Measurements from ENCODE around the gene LRIT3. TPM values are rescaled to one million over a fixed set of nuclear protein-coding genes. Genes with fewer than 3 reads are reported as not detected.
"Not testable (repeated sequence)": the region's sequence is repeated elsewhere in the genome, so short reads cannot be mapped to it uniquely, and the experiment has no call there.

The LRIT3 gene
- polyA plus RNA-seq, 1 donor from 2014 or later, result not detected

GRCh38 chr4:109872950-109873656 is 25.2 kb downstream of the LRIT3 start:
- H3K9me3 Mint-ChIP-seq, result peaks cover 0 to 2% (median 0%) of the 10 kb centered on the region in 3 donors
- H3K27ac Mint-ChIP-seq, result no peak overlapping the region
- no peaks in the 10 kb centered on the region for H3K4me1 Mint-ChIP-seq
- no peaks in the 10 kb centered on the region for H3K36me3 Mint-ChIP-seq
- peaks cover 3% of the 10 kb centered on the region for H3K27me3 Mint-ChIP-seq
- no peak overlapping the region for H3K4me3 Mint-ChIP-seq

- Mint-ChIP-seq H3K4me1 (no peaks in the 10 kb centered on the region), H3K9me3 (peaks cover 0 to 2% (median 0%) of the 10 kb centered on the region in 3 donors), H3K27ac (no peak overlapping the region), H3K36me3 (no peaks in the 10 kb centered on the region), H3K4me3 (no peak overlapping the region), H3K27me3 (peaks cover 4% of the 10 kb centered on the region)
These were observed 26.0 kb downstream of the LRIT3 start for GRCh38 chr4:109873791-109874514.

- Mint-ChIP-seq H3K9me3 (peaks cover 0 to 2% (median 0%) of the 10 kb centered on the region in 3 donors), H3K4me1 (no peaks in the 10 kb centered on the region), H3K4me3 (no peak overlapping the region), H3K27me3 (peaks cover 10% of the 10 kb centered on the region), H3K36me3 (no peaks in the 10 kb centered on the region), H3K27ac (peak overlapping the region in 1 of 3 donors; percentile 21)
These were observed 27.2 kb downstream of the LRIT3 start for GRCh38 chr4:109875106-109875505.

DNA sequence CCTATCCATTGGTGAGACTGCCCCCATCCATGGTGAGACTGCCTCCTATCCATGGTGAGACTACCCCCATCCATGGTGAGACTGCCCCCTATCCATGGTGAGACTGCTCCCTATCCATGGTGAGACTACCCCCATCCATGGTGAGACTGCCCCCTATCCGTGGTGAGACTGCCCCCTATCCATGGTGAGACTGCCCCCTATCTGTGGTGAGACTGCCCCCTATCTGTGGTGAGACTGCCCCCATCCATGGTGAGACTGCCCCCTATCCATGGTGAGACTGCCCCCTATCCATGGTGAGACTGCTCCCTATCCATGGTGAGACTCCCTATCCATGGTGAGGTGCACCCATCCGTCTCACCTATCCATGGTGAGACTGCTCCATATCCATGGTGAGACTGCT is 27.6 kb downstream of the LRIT3 start:
- not testable (repeated sequence) for H3K4me3 Mint-ChIP-seq, H3K36me3 Mint-ChIP-seq, H3K27me3 Mint-ChIP-seq, H3K9me3 Mint-ChIP-seq, H3K4me1 Mint-ChIP-seq
- peak overlapping the region in 1 of 3 donors; percentile 21 for H3K27ac Mint-ChIP-seq

DNA sequence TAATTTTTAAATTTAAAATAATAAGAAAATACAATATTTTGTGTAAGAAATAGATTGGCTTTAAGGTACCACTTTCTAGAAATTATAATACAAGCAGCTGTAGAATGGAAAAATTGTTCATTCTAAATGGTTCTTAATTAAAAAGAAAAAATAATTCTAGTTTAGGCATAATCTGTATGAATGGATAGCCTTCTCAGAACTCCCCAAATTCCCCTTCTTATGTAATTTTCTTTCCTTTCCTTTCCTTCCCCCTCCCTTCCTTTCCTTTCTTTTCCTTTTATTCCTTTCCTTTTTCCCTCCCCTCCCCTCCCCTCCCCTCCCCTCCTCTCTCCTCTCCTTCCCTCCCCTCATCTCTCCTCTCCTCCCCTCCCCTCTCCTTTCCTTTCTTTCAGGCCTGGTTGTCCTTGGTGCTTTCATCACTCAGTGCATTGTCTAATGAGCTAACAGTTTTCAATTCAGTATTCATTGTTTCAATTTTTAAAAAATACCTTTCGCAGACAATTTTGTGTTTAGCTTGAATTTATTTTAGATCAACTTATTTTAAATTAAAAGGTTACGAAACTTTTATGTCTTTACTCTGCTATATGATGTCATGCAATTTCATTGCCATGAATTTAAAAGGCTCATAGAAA is 28.8 kb downstream of the LRIT3 start:
- Mint-ChIP-seq H3K36me3 (no peaks in the 10 kb centered on the region), H3K27me3 (peaks cover 10% of the 10 kb centered on the region), H3K4me3 (no peak overlapping the region), H3K27ac (no peak overlapping the region), H3K9me3 (peaks cover 0 to 2% (median 0%) of the 10 kb centered on the region in 3 donors), H3K4me1 (no peaks in the 10 kb centered on the region)

DNA sequence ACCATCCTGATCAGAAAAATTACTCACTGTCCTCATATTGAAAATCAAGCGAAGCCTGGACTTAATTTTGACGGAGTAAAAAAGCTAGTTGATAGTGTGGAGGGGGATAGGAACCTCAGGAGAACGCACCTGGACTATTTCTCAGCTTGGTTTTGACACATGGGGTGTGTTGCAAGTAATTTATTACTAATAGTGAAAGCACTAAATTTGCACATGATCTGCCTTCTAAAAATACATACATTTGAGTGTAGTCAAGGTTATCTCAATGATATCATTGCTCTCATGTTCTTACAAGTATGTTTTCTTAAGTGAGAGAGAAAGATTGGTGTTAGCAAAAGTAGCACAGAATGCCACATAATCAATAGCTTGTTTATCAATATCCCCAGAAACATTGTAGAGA is 29.5 kb downstream of the LRIT3 start:
- no peak overlapping the region for H3K4me3 Mint-ChIP-seq
- no peaks in the 10 kb centered on the region for H3K4me1 Mint-ChIP-seq
- H3K9me3 Mint-ChIP-seq, result peaks cover 0 to 2% (median 0%) of the 10 kb centered on the region in 3 donors
- peaks cover 10% of the 10 kb centered on the region for H3K27me3 Mint-ChIP-seq
- no peaks in the 10 kb centered on the region for H3K36me3 Mint-ChIP-seq
- H3K27ac Mint-ChIP-seq, result no peak overlapping the region

DNA sequence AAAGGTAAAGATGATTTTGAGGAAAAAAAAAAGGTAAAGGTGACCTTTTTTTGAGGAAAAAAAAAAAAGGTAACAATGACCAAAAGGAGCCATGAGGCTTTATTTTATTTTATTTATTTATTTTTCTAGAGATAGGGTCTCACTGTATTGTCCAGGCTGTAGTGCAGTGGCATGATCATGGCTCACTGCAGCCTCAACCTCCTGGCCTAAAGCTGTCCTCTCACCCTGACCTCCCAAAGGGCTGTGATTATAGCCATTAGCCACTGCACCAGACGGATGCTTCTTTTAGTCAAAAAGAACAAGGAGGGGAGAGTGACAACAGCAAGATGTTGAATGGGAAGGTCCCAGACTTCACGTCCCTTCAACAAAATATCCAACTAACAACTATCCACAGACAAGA is 30.4 kb downstream of the LRIT3 start:
- Mint-ChIP-seq H3K27me3 (peaks cover 12% of the 10 kb centered on the region), H3K9me3 (peaks cover 0 to 2% (median 0%) of the 10 kb centered on the region in 3 donors), H3K36me3 (no peaks in the 10 kb centered on the region), H3K27ac (no peak overlapping the region), H3K4me1 (no peaks in the 10 kb centered on the region), H3K4me3 (no peak overlapping the region)

DNA sequence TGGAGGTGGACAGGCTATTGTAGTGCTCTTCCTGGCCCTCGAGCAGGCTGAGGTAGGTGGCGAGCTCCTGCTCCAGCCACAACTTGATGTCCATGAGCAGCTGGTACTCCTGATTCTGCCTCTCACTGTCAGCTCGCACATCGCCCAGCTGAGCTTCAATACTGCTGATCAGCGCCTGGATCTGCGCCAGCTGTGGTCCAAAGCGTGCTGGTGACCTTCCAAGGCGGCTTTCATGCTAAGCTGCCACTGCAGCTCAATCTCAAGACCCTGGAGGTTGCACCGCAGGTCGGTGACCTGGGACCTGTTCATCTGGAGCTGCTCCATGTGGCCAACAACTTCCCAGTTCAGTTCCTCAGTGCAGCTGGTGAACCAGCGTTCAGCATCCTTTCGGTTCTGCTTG is 31.2 kb downstream of the LRIT3 start:
- Mint-ChIP-seq H3K27ac (peak overlapping the region in 1 of 3 donors; percentile 75), H3K4me3 (no peak overlapping the region), H3K27me3 (peaks cover 12% of the 10 kb centered on the region), H3K36me3 (no peaks in the 10 kb centered on the region), H3K4me1 (no peaks in the 10 kb centered on the region), H3K9me3 (peaks cover 0 to 2% (median 0%) of the 10 kb centered on the region in 3 donors)

DNA sequence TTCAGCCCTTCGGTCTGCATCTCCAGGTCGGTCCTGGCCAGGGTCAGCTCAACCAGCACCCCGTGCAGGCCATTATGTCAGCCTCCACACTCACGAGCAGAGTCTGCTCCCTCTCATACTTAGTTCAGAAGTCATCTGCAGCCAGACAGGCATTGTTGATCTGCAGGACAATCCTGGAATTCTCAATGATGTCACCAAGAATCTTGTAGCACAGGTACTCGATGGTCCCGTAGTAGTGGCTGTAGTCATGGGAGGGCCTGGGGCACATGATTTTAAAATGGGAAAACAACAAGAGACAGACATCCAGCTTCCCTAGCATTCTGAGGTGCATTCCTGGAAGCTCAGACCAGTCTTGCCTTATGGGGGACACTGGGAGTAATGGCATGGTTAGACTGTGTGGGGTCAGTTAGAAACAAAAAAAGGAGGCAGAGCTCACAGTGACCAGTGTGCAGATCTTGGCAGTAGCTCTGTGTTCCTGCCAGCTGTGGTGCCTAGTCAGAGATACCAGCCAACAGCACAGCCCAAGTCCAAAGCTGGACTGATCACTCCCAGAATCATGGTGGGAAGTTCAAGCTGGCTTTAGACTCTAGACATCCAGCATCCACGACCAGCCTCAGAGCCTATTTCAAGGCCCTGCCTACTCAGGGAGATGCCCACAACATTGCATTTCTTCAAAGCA is 31.9 kb downstream of the LRIT3 start:
- Mint-ChIP-seq H3K36me3 (no peaks in the 10 kb centered on the region), H3K27me3 (peaks cover 12% of the 10 kb centered on the region), H3K4me1 (no peaks in the 10 kb centered on the region), H3K27ac (peak overlapping the region in 1 of 3 donors; percentile 75), H3K9me3 (peaks cover 0 to 2% (median 0%) of the 10 kb centered on the region in 3 donors), H3K4me3 (no peak overlapping the region)

GRCh38 chr4:109886303-109886702 is 38.4 kb downstream of the LRIT3 start:
- H3K4me3 Mint-ChIP-seq, result no peak overlapping the region
- H3K4me1 Mint-ChIP-seq, result no peaks in the 10 kb centered on the region
- no peak overlapping the region for H3K27ac Mint-ChIP-seq
- no peaks in the 10 kb centered on the region for H3K36me3 Mint-ChIP-seq
- H3K27me3 Mint-ChIP-seq, result peaks cover 2% of the 10 kb centered on the region
- no peaks in the 10 kb centered on the region for H3K9me3 Mint-ChIP-seq

GRCh38 chr4:109887071-109887470 is 39.2 kb downstream of the LRIT3 start:
- Mint-ChIP-seq H3K27me3 (peaks cover 2% of the 10 kb centered on the region), H3K27ac (no peak overlapping the region), H3K4me1 (no peaks in the 10 kb centered on the region), H3K4me3 (no peak overlapping the region), H3K9me3 (no peaks in the 10 kb centered on the region), H3K36me3 (no peaks in the 10 kb centered on the region)

GRCh38 chr4:109890076-109890475 is 42.2 kb downstream of the LRIT3 start:
- Mint-ChIP-seq H3K36me3 (no peaks in the 10 kb centered on the region), H3K27ac (no peak overlapping the region), H3K9me3 (no peaks in the 10 kb centered on the region), H3K4me3 (no peak overlapping the region), H3K27me3 (no peaks in the 10 kb centered on the region), H3K4me1 (no peaks in the 10 kb centered on the region)

DNA sequence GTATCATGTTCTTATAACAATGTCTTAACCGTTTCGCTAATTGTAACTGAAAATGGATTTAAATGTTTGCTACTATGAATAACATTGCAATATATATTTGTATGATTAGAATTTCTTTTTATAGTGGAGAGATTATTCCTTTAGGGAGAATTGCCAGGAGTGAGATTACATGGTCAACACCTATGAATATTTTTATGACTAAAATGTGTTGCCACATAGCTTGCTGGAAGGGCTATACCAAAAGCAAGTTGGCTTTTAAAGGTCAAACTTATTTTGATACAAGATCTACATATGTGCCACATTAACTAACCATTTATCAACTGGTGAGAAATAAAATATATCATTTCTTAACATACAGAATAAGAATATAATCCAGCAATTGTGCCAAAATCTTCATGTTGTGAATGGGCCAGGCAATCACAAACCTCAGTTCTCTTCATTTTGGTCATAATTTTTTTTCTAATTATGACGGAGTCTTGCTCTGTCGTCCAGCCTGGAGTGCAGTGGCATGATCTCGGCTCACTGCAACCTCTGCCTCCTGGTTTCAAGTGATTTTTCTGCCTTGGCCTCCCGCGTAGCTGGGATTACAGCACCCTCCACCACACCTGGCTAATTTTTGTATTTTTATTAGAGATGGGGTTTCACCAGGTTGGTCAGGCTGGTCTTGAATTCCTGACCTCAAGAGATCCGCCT is 54.8 kb downstream of the LRIT3 start:
- H3K4me3 Mint-ChIP-seq, result no peak overlapping the region
- peaks cover 13% of the 10 kb centered on the region for H3K27me3 Mint-ChIP-seq
- no peak overlapping the region for H3K27ac Mint-ChIP-seq
- peaks cover 0 to 6% (median 6%) of the 10 kb centered on the region in 3 donors for H3K9me3 Mint-ChIP-seq
- H3K4me1 Mint-ChIP-seq, result no peaks in the 10 kb centered on the region
- no peaks in the 10 kb centered on the region for H3K36me3 Mint-ChIP-seq

GRCh38 chr4:109908731-109909130 is 60.8 kb downstream of the LRIT3 start:
- no peak overlapping the region for H3K4me3 Mint-ChIP-seq
- H3K27me3 Mint-ChIP-seq, result peaks cover 12% of the 10 kb centered on the region
- no peaks in the 10 kb centered on the region for H3K36me3 Mint-ChIP-seq
- no peaks in the 10 kb centered on the region for H3K4me1 Mint-ChIP-seq
- H3K27ac Mint-ChIP-seq, result no peak overlapping the region
- H3K9me3 Mint-ChIP-seq, result peaks cover 0 to 6% (median 3%) of the 10 kb centered on the region in 3 donors
